Measurements from ENCODE around the gene TMEM205. TPM values are rescaled to one million over a fixed set of nuclear protein-coding genes. Genes with fewer than 3 reads are reported as not detected.

Gene TMEM205
- total and polyA plus RNA-seq, 2 of the 13 experiments (the other 11 are each of a cell fraction or from before 2014, with no cell fraction given) = 45.5 to 98.7 TPM

DNA sequence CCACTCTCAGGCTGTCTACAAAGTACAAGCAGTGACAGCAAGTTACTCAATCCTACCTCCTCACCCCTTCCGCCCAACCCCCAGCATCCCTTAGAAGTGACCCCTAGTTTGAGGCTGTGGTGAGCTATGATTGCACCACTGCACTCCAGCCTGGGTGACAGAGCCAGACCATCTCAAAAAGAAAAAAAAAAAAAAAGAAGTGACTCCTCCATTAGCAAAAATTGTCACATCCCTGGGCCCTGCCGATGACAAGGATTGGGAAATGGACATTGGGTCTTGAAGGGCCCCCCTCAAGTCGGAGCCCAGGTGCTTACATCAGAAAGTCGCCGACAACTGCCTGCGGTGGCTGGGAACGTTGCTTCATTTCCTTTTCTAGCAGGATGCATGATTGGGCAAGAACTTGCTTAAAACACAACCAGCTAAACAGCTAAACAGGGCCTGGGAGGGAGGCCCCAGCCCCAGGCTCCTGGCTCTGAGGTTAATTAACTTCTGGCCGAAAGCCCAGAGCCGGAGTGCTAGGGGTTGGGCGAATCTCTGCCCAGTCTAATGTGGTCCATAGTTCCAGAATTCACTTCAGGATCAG, 21.9 kb downstream of the TMEM205 start (continued):
- TF ChIP-seq ZBTB44 (CRISPR knock-in tag; IDR thresholded peaks at IDR 0.05) (no peak), TBP (CRISPR knock-in tag; IDR thresholded peaks at IDR 0.05) (no peak), SIN3B (IDR thresholded peaks at IDR 0.05; ENCODE audit: low read length) (no peak), ZNF274 (CRISPR knock-in tag; IDR thresholded peaks at IDR 0.05) (no peak), MAFF (IDR thresholded peaks at IDR 0.05; ENCODE audit: low read depth, low read length) (no peak), NFE2L1 (CRISPR knock-in tag; IDR thresholded peaks at IDR 0.05; ENCODE audit: borderline replicate concordance) (no peak), ZNF256 (CRISPR knock-in tag; conservative IDR thresholded peaks at IDR 0.05) (no peak), ZNF557 (CRISPR knock-in tag; IDR thresholded peaks at IDR 0.05) (no peak), ZNF496 (CRISPR knock-in tag; IDR thresholded peaks at IDR 0.05; ENCODE audit: insufficient replicate concordance) (no peak), RFX1 (IDR thresholded peaks at IDR 0.05) (no peak), ZBTB1 (CRISPR knock-in tag; IDR thresholded peaks at IDR 0.05; ENCODE audit: borderline replicate concordance) (no peak), ZNF33A (CRISPR knock-in tag; IDR thresholded peaks at IDR 0.05; ENCODE audit: borderline replicate concordance) (no peak), ZNF230 (CRISPR knock-in tag; IDR thresholded peaks at IDR 0.05) (no peak), BRCA1 (CRISPR knock-in tag; IDR thresholded peaks at IDR 0.05) (no peak), ZNF234 (CRISPR knock-in tag; conservative IDR thresholded peaks at IDR 0.05) (no peak), TCF7 (IDR thresholded peaks at IDR 0.05; ENCODE audit: low read depth) (peak; percentile 77), ELK4 (CRISPR knock-in tag; IDR thresholded peaks at IDR 0.05; ENCODE audit: borderline replicate concordance) (no peak), ZNF382 (CRISPR knock-in tag; IDR thresholded peaks at IDR 0.05; ENCODE audit: borderline replicate concordance) (no peak), ZBTB38 (CRISPR knock-in tag; IDR thresholded peaks at IDR 0.05) (no peak), SRSF9 (IDR thresholded peaks at IDR 0.05; ENCODE audit: borderline replicate concordance, insufficient read depth, low read depth, low read length, poor library complexity, severe bottlenecking) (no peak), NFIB (CRISPR knock-in tag; IDR thresholded peaks at IDR 0.05; ENCODE audit: borderline replicate concordance) (no peak), POGZ (CRISPR knock-in tag; IDR thresholded peaks at IDR 0.05) (0 out of 2 replicates have a peak, but pooled peaks have one; percentile 28), YEATS2 (CRISPR knock-in tag; IDR thresholded peaks at IDR 0.05; ENCODE audit: borderline replicate concordance) (no peak), ZNF746 (CRISPR knock-in tag; IDR thresholded peaks at IDR 0.05) (no peak; the same call in 1 of the 2 replicates)
- TF ChIP-seq, protein P1, sequence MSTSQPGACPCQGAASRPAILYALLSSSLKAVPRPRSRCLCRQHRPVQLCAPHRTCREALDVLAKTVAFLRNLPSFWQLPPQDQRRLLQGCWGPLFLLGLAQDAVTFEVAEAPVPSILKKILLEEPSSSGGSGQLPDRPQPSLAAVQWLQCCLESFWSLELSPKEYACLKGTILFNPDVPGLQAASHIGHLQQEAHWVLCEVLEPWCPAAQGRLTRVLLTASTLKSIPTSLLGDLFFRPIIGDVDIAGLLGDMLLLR (CRISPR knock-in tag; IDR thresholded peaks at IDR 0.05) = no peak
- TF ChIP-seq, protein P2, sequence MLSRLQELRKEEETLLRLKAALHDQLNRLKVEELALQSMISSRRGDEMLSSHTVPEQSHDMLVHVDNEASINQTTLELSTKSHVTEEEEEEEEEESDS (CRISPR knock-in tag; IDR thresholded peaks at IDR 0.05; ENCODE audit: borderline replicate concordance) = no peak
- TF ChIP-seq, protein P3, sequence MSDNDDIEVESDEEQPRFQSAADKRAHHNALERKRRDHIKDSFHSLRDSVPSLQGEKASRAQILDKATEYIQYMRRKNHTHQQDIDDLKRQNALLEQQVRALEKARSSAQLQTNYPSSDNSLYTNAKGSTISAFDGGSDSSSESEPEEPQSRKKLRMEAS (IDR thresholded peaks at IDR 0.05) = no peak
